ENCODE data around the gene ARHGAP18. TPM values are rescaled to one million over a fixed set of nuclear protein-coding genes. Genes with fewer than 3 reads are reported as not detected.

Gene ARHGAP18
- total and polyA plus RNA-seq, 2 of the 13 experiments (the other 11 are each of a cell fraction or from before 2014, with no cell fraction given) = 58.2 to 115 TPM

DNA sequence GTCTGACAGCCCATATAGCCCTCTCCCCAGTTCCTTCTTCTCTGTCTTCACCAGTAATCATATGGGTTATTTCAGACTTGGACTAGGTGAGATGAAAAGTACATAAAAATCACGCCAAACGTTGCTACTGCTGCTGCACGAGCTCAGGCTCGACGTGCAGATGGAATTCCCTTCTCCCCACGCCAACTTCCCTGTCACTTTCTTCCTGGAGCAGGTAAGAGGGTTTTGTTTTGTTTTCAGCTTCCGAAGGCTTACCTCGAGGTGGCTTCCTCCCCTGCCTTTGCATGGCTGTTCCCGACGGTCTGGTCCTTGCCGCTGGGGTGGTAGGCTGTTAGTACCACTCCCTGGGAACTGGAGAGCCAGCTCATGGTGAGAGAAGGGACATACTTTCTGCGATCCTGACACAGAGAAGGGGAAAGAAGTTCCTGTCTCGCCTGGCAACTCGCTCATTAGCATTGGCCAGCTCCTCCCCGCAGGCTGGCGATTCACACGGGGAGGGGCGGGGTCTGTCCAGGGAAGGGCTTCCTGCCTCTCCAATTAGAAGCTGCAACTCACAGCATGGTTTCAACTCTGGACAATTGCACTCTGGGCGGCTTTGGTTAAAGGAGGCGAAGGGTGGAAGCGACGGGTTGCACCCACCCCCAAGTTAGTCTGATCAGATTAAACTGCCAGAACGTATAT is at the start of gene ARHGAP18 (continued):
- TF ChIP-seq NBN (conservative IDR thresholded peaks at IDR 0.05) (no peak), NFIB (CRISPR knock-in tag; IDR thresholded peaks at IDR 0.05; ENCODE audit: borderline replicate concordance) (no peak), KDM1A (CRISPR knock-in tag; IDR thresholded peaks at IDR 0.05) (no peak), ZNF350 (CRISPR knock-in tag; IDR thresholded peaks at IDR 0.05; ENCODE audit: borderline replicate concordance, low read depth) (peak; percentile 93; the same call in 1 of the 2 replicates), ZNF644 (CRISPR knock-in tag; IDR thresholded peaks at IDR 0.05; ENCODE audit: low read depth) (peak; percentile 76; the same call in 1 of the 2 replicates), ZNF709 (CRISPR knock-in tag; IDR thresholded peaks at IDR 0.05) (no peak), NFE2L2 (IDR thresholded peaks at IDR 0.05; ENCODE audit: low read length) (no peak), TMF1 (CRISPR knock-in tag; IDR thresholded peaks at IDR 0.05; ENCODE audit: low read depth) (no peak), ZNF713 (CRISPR knock-in tag; IDR thresholded peaks at IDR 0.05) (0 out of 2 replicates have a peak, but pooled peaks have one; percentile 69), MED13 (CRISPR knock-in tag; IDR thresholded peaks at IDR 0.05) (no peak; the same call in 1 of the 2 replicates), FOXO1 (CRISPR knock-in tag; IDR thresholded peaks at IDR 0.05) (no peak; the same call in 1 of the 2 replicates), SKI (IDR thresholded peaks at IDR 0.05; ENCODE audit: partially characterized antibody) (no peak), ZNF569 (CRISPR knock-in tag; IDR thresholded peaks at IDR 0.05; ENCODE audit: borderline replicate concordance) (peak; percentile 77; the same call in 1 of the 2 replicates), MXI1 (IDR thresholded peaks at IDR 0.05; ENCODE audit: borderline replicate concordance, low read depth, low read length) (peak; percentile 89; the same call in 2 of the 3 replicates), RAD21 (CRISPR knock-in tag; IDR thresholded peaks at IDR 0.05) (peak; percentile 16; the same call in 1 of the 2 replicates), MTF1 (CRISPR knock-in tag; IDR thresholded peaks at IDR 0.05) (no peak), ZNF484 (CRISPR knock-in tag; IDR thresholded peaks at IDR 0.05; ENCODE audit: borderline replicate concordance, low read depth) (no peak; the same call in 1 of the 2 replicates), HOXA7 (CRISPR knock-in tag; IDR thresholded peaks at IDR 0.05) (no peak)
- TF ChIP-seq, protein P1, sequence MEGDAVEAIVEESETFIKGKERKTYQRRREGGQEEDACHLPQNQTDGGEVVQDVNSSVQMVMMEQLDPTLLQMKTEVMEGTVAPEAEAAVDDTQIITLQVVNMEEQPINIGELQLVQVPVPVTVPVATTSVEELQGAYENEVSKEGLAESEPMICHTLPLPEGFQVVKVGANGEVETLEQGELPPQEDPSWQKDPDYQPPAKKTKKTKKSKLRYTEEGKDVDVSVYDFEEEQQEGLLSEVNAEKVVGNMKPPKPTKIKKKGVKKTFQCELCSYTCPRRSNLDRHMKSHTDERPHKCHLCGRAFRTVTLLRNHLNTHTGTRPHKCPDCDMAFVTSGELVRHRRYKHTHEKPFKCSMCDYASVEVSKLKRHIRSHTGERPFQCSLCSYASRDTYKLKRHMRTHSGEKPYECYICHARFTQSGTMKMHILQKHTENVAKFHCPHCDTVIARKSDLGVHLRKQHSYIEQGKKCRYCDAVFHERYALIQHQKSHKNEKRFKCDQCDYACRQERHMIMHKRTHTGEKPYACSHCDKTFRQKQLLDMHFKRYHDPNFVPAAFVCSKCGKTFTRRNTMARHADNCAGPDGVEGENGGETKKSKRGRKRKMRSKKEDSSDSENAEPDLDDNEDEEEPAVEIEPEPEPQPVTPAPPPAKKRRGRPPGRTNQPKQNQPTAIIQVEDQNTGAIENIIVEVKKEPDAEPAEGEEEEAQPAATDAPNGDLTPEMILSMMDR (CRISPR knock-in tag; IDR thresholded peaks at IDR 0.05) = 0 out of 2 replicates have a peak, but pooled peaks have one; percentile 25
- TF ChIP-seq, protein P2, sequence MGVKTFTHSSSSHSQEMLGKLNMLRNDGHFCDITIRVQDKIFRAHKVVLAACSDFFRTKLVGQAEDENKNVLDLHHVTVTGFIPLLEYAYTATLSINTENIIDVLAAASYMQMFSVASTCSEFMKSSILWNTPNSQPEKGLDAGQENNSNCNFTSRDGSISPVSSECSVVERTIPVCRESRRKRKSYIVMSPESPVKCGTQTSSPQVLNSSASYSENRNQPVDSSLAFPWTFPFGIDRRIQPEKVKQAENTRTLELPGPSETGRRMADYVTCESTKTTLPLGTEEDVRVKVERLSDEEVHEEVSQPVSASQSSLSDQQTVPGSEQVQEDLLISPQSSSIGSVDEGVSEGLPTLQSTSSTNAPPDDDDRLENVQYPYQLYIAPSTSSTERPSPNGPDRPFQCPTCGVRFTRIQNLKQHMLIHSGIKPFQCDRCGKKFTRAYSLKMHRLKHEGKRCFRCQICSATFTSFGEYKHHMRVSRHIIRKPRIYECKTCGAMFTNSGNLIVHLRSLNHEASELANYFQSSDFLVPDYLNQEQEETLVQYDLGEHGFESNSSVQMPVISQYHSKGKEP (CRISPR knock-in tag; IDR thresholded peaks at IDR 0.05) = no peak
- TF ChIP-seq, protein P3, sequence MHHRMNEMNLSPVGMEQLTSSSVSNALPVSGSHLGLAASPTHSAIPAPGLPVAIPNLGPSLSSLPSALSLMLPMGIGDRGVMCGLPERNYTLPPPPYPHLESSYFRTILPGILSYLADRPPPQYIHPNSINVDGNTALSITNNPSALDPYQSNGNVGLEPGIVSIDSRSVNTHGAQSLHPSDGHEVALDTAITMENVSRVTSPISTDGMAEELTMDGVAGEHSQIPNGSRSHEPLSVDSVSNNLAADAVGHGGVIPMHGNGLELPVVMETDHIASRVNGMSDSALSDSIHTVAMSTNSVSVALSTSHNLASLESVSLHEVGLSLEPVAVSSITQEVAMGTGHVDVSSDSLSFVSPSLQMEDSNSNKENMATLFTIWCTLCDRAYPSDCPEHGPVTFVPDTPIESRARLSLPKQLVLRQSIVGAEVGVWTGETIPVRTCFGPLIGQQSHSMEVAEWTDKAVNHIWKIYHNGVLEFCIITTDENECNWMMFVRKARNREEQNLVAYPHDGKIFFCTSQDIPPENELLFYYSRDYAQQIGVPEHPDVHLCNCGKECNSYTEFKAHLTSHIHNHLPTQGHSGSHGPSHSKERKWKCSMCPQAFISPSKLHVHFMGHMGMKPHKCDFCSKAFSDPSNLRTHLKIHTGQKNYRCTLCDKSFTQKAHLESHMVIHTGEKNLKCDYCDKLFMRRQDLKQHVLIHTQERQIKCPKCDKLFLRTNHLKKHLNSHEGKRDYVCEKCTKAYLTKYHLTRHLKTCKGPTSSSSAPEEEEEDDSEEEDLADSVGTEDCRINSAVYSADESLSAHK (CRISPR knock-in tag; IDR thresholded peaks at IDR 0.05; ENCODE audit: borderline replicate concordance) = 0 out of 2 replicates have a peak, but pooled peaks have one; percentile 11
- TF ChIP-seq, protein P4, sequence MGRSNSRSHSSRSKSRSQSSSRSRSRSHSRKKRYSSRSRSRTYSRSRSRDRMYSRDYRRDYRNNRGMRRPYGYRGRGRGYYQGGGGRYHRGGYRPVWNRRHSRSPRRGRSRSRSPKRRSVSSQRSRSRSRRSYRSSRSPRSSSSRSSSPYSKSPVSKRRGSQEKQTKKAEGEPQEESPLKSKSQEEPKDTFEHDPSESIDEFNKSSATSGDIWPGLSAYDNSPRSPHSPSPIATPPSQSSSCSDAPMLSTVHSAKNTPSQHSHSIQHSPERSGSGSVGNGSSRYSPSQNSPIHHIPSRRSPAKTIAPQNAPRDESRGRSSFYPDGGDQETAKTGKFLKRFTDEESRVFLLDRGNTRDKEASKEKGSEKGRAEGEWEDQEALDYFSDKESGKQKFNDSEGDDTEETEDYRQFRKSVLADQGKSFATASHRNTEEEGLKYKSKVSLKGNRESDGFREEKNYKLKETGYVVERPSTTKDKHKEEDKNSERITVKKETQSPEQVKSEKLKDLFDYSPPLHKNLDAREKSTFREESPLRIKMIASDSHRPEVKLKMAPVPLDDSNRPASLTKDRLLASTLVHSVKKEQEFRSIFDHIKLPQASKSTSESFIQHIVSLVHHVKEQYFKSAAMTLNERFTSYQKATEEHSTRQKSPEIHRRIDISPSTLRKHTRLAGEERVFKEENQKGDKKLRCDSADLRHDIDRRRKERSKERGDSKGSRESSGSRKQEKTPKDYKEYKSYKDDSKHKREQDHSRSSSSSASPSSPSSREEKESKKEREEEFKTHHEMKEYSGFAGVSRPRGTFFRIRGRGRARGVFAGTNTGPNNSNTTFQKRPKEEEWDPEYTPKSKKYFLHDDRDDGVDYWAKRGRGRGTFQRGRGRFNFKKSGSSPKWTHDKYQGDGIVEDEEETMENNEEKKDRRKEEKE (IDR thresholded peaks at IDR 0.05) = no peak
